Heart right ventricle (tissue), 16 donors: Measurements from ENCODE around the gene ABR. TPM values are rescaled to one million over a fixed set of nuclear protein-coding genes. Genes with fewer than 3 reads are reported as not detected.

Source experiments
- ATAC-seq, 8 donors: fragments of 200-7000 bp; cut with Tn5 transposase; one replicate each; pipeline ENCODE4 v1.9.1; 2020; ENCODE audit warnings: mild to moderate bottlenecking in 8 of 8, moderate library complexity in 8 of 8, moderate number of reproducible peaks in 1 of 8
- DNase-seq, 2 donors: peaks; one replicate each; pipeline ENCODE4 v3.0.0-alpha.2; 2020
- H3K27ac ChIP-seq, 10 donors: fragments of 200-600 bp; sonication (generic) in 2 of 10; one replicate each; pipeline versions ENCODE4 v1.5.0 to v1.8.0; 2020 to 2022; ENCODE audit warnings: mild to moderate bottlenecking in 3 of 10
- H3K27me3 ChIP-seq, 7 donors: fragments of 200-600 bp; one replicate each; pipeline ENCODE4 v1.8.0; 2021 to 2022; ENCODE audit warnings: mild to moderate bottlenecking in 2 of 7
- H3K36me3 ChIP-seq, 9 donors: fragments of 200-600 bp; sonication (generic) in 1 of 9; one replicate each; pipeline versions ENCODE4 v1.5.0 to v1.8.0; 2020 to 2022; ENCODE audit warnings: mild to moderate bottlenecking in 2 of 9
- H3K4me1 ChIP-seq, 9 donors: fragments of 200-600 bp; sonication (generic) in 1 of 9; one replicate each; pipeline versions ENCODE4 v1.5.0 to v1.8.0; 2020 to 2022; ENCODE audit warnings: mild to moderate bottlenecking in 4 of 9
- H3K4me3 ChIP-seq, 10 donors: fragments of 200-600 bp; sonication (generic) in 2 of 10; one replicate each; pipeline versions ENCODE4 v1.5.0 to v1.8.0; 2020 to 2022; ENCODE audit warnings: mild to moderate bottlenecking in 7 of 10, moderate library complexity in 2 of 10
- H3K9me3 ChIP-seq, 11 donors: fragments of 200-600 bp in 10 of 11; sonication (generic) in 2 of 11; one replicate each; pipeline versions ENCODE4 v1.5.0 to v1.8.0; 2013 to 2022; ENCODE audit warnings: mild to moderate bottlenecking in 2 of 11, control low read depth in 1 of 11, moderate library complexity in 1 of 11
- CTCF ChIP-seq, 9 donors: fragments of 200-600 bp; sonication (generic) in 2 of 9; IDR thresholded peaks; one replicate each; pipeline versions ENCODE4 v1.5.0 to v1.8.0; 2021 to 2022; ENCODE audit warnings: antibody characterized with exemption in 9 of 9, mild to moderate bottlenecking in 5 of 9, moderate library complexity in 1 of 9
- WGBS, 2 donors: extraction: QIAGEN DNeasy Blood & Tissue Kit; methylation state at CpG; one replicate each; pipeline ENCODE4 v1.1.7; 2013; ENCODE audit warnings: inconsistent platforms in 1 of 2; 5-methylcytosine and 5-hydroxymethylcytosine counted together
- intact Hi-C, 10 donors: fragments of 100-400 bp; cut with DNase I; formaldehyde crosslinking; loops; one replicate each; pipeline versions ENCODE4 v1.11.1 to v1.14.2; 2022
- polyA plus RNA-seq, 2 donors: library from polyadenylated mRNA; stranded (reverse); fragments of 200-250 nt; gene quantifications; one replicate each; pipeline ENCODE4 v1.2.3, GENCODE V29; 2013
- total RNA-seq, 10 donors: library from RNA; stranded (reverse); fragmentation: NEBNext Ultra II Directional in 3 of 10; extraction: Animal tissue kit (Norgen Biotek cat#: 25700) in 3 of 10; gene quantifications; one replicate each; pipeline versions ENCODE4 v1.2.1 to v1.2.4, GENCODE V29; 2021 to 2023
- donor health status: Arrhythmogenic right ventricular cardiomyopathy.
- donor health status: ischemic (EF 13 %, LVEDD 7.1; RV severe dilation, severe dysfunction).
- donor health status: healthy with polysubstance abuse.
- donor health status: DM: no; HTN: yes; CAD: no.
- donor health status: DM: no; HTN: no; CAD: no.
- donor health status: ischemic (EF 25% LVEDD 6.9; RV normal size, moderate dysfunction).
- donor health status: ischemic (EF 25% LVEDD 5.7; RV mildly dilated, moderate dysfunction).
- donor health status: healthy.
- donor health status: DM: yes; HTN: yes; CAD: no.
- donor health status: Ischemic cardiomyopathy.
- donor health status: ischemic (EF 35%, LVEDD 5.7; RV mildly dilated, moderate dysfunction).
- donor health status: nonischemic (EF 11% LVEDD 7.7; RV severe dilation, severe dysfunction).
- donor health status: DM: yes; HTN: yes; CAD: no.
- donor health status: PGD.
- donor health status: ischemic (EF 29% LVEDD 5.4; RV normal size, mild dysfunction).
- donor health status: nonischemic (EF 23%, LVEDD 6.1; RV moderate dilation, normal function).

Gene ABR
- total and polyA plus RNA-seq, 12 donors, result 49.1 to 173 (median 143) TPM

GRCh38 chr17:1003633-1003971 is 176.2 kb downstream of the ABR start:
- WGBS, 2 donors, result 93% methylated on average over 5 of the region's 5 CpGs
- intact Hi-C loops, result loop anchor here in 7 of 10 donors (5.0 kb wide), 4 partner anchors 39 to 54 kb away; no protein-coding TSS in a partner anchor
- H3K27me3 ChIP-seq, result no peaks in the 10 kb centered on the region
- H3K27ac ChIP-seq, result peak overlapping the region in 8 of 10 donors; percentile 6 to 90 (median 80)
- DNase-seq (no peak), ATAC-seq (no peak)
- H3K9me3 ChIP-seq, result no peaks in the 10 kb centered on the region
- H3K4me1 ChIP-seq, result peaks cover 55 to 97% (median 88%) of the 10 kb centered on the region in 9 donors
- no peak overlapping the region for H3K4me3 ChIP-seq
- no peak for TF ChIP-seq CTCF (IDR thresholded peaks at IDR 0.05)
- peaks cover 0 to 97% (median 28%) of the 10 kb centered on the region in 9 donors for H3K36me3 ChIP-seq

- H3K9me3 ChIP-seq, result no peaks in the 10 kb centered on the region
- DNase-seq (no peak), ATAC-seq (peak in 7 of 8 donors; percentile 9 to 47 (median 30))
- WGBS, 2 donors, result 49 to 55% methylated on average over 19 of the region's 19 CpGs
- H3K4me3 ChIP-seq, result no peak overlapping the region
- TF ChIP-seq CTCF (IDR thresholded peaks at IDR 0.05), result no peak
- intact Hi-C loops, result loop anchor here in 7 of 10 donors (5.0 kb wide), 4 partner anchors 39 to 54 kb away; no protein-coding TSS in a partner anchor
- peak overlapping the region; percentile 70 to 90 (median 80) for H3K27ac ChIP-seq
- peaks cover 0 to 94% (median 28%) of the 10 kb centered on the region in 9 donors for H3K36me3 ChIP-seq
- H3K4me1 ChIP-seq, result peaks cover 57 to 97% (median 88%) of the 10 kb centered on the region in 9 donors
- H3K27me3 ChIP-seq, result no peaks in the 10 kb centered on the region
Measured at GRCh38 chr17:1002771-1003555, 176.8 kb downstream of the ABR start.

GRCh38 chr17:1002412-1002753 is 177.4 kb downstream of the ABR start:
- Histone ChIP-seq H3K9me3 (no peaks in the 10 kb centered on the region), H3K36me3 (peaks cover 0 to 88% (median 28%) of the 10 kb centered on the region in 9 donors), H3K27me3 (no peaks in the 10 kb centered on the region), H3K4me3 (no peak overlapping the region), H3K4me1 (peaks cover 56 to 97% (median 90%) of the 10 kb centered on the region in 9 donors), H3K27ac (peak overlapping the region; percentile 70 to 90 (median 80))
- 34 to 45% methylated on average over 4 of the region's 4 CpGs for WGBS, 2 donors
- intact Hi-C loops, result loop anchor here in 7 of 10 donors (5.0 kb wide), 4 partner anchors 40 to 55 kb away; no protein-coding TSS in a partner anchor
- ATAC-seq, result peak; percentile 3 to 61 (median 6)
- TF ChIP-seq CTCF (IDR thresholded peaks at IDR 0.05), result no peak
- no peak for DNase-seq

- no peak for TF ChIP-seq CTCF (IDR thresholded peaks at IDR 0.05)
- peaks cover 0 to 82% (median 24%) of the 10 kb centered on the region in 9 donors for H3K36me3 ChIP-seq
- WGBS, 2 donors, result 51 to 54% methylated on average over 18 of the region's 18 CpGs
- no peaks in the 10 kb centered on the region for H3K9me3 ChIP-seq
- peak overlapping the region; percentile 70 to 90 (median 80) for H3K27ac ChIP-seq
- intact Hi-C loops, result loop anchor here in 7 of 10 donors (5.0 kb wide), 4 partner anchors 40 to 55 kb away; no protein-coding TSS in a partner anchor
- no peak overlapping the region for H3K4me3 ChIP-seq
- DNase-seq (no peak), ATAC-seq (peak; percentile 0 to 14 (median 2))
- H3K27me3 ChIP-seq, result no peaks in the 10 kb centered on the region
- H3K4me1 ChIP-seq, result peaks cover 51 to 93% (median 91%) of the 10 kb centered on the region in 9 donors
Measured at GRCh38 chr17:1001640-1002411, 178.0 kb downstream of the ABR start.
